PFSK-1 (cell line): ENCODE data around the gene ZNF207.

Source experiments
- FOXP2 ChIP-seq: optimal IDR thresholded peaks from 2 replicates; pipeline ENCODE3; 2011; ENCODE audit warnings: borderline replicate concordance, control low read depth, inconsistent platforms; ENCODE audit not compliant: insufficient read depth; ENCODE audit errors: extremely low read length, extremely low read depth
- POLR2AphosphoS5 ChIP-seq: IDR thresholded peaks from 2 replicates; pipeline ENCODE4 v1.6.1; 2012; ENCODE audit warnings: low read depth, mild to moderate bottlenecking, control low read depth, low read length, moderate library complexity
- REST ChIP-seq, 2 experiments: IDR thresholded peaks; 2 replicates each; pipeline versions ENCODE4 v1.6.1 to v1.8.0; 2011 to 2012; ENCODE audit warnings: low read depth in 2 of 2, low read length in 2 of 2, control low read depth in 1 of 2, inconsistent platforms in 1 of 2, mild to moderate bottlenecking in 1 of 2, moderate library complexity in 1 of 2; ENCODE audit not compliant: insufficient read depth in 1 of 2
- SIN3A ChIP-seq: IDR thresholded peaks from 2 replicates; pipeline ENCODE4 v1.6.1; 2012; ENCODE audit warnings: mild to moderate bottlenecking, low read length, moderate library complexity, borderline replicate concordance; ENCODE audit not compliant: insufficient read depth
- TAF1 ChIP-seq: IDR thresholded peaks from 2 replicates; pipeline ENCODE4 v1.6.1; 2012; ENCODE audit warnings: low read length, control low read depth, borderline replicate concordance; ENCODE audit not compliant: insufficient read depth

Gene ZNF207

GRCh38 chr17:32396343-32396742, 46.4 kb downstream of the ZNF207 start:
- TF ChIP-seq SIN3A (no peak), POLR2AphosphoS5 (no peak), REST (IDR thresholded peaks at IDR 0.05; ENCODE audit: insufficient read depth in 1 of 2, low read depth in 2 of 2, low read length in 2 of 2) (no peak), TAF1 (no peak), FOXP2 (no peak)

- no peak for TF ChIP-seq POLR2AphosphoS5
- TF ChIP-seq FOXP2 = no peak
- no peak for TF ChIP-seq REST (IDR thresholded peaks at IDR 0.05; ENCODE audit: insufficient read depth in 1 of 2, low read depth in 2 of 2, low read length in 2 of 2)
- TF ChIP-seq TAF1 = no peak
- TF ChIP-seq SIN3A = no peak
Measured at GRCh38 chr17:32398946-32399345, 49.0 kb downstream of the ZNF207 start.

- no peak for TF ChIP-seq SIN3A
- TF ChIP-seq POLR2AphosphoS5 = no peak
- TF ChIP-seq REST (IDR thresholded peaks at IDR 0.05; ENCODE audit: insufficient read depth in 1 of 2, low read depth in 2 of 2, low read length in 2 of 2) = no peak
- no peak for TF ChIP-seq TAF1
- TF ChIP-seq FOXP2 = no peak
Measured at GRCh38 chr17:32426894-32427293, 76.9 kb downstream of the ZNF207 start.

GRCh38 chr17:32429598-32429997, 79.6 kb downstream of the ZNF207 start:
- TF ChIP-seq POLR2AphosphoS5 = no peak
- TF ChIP-seq REST (IDR thresholded peaks at IDR 0.05; ENCODE audit: insufficient read depth in 1 of 2, low read depth in 2 of 2, low read length in 2 of 2) = no peak
- TF ChIP-seq TAF1 = no peak
- no peak for TF ChIP-seq SIN3A
- no peak for TF ChIP-seq FOXP2
